Activated CD4-positive, alpha-beta T cell treated with anti-CD3 and anti-CD28 coated beads, Interleukin-10, Interleukin-2, amounts not matched to agents 100 ng/mL and 50 ng/mL, durations not matched to agents 16 hours and 8 hours (primary cell): ENCODE results near the gene PKDREJ.

ENCODE experiments used
- DNase-seq: peaks from one replicate; pipeline ENCODE4 v3.0.0-alpha.2; 2020

The PKDREJ gene

GRCh38 chr22:46289244-46289891 is 26.2 kb upstream of the PKDREJ start:
- DNase-seq = no peak

GRCh38 chr22:46288846-46289243 is 25.7 kb upstream of the PKDREJ start:
- no peak for DNase-seq

GRCh38 chr22:46287873-46288751 is 25.0 kb upstream of the PKDREJ start:
- DNase-seq = peak; percentile 74

- DNase-seq = no peak
These were observed 24.1 kb upstream of the PKDREJ start for GRCh38 chr22:46286941-46287872.

GRCh38 chr22:46286006-46286405 is 22.9 kb upstream of the PKDREJ start:
- no peak for DNase-seq

GRCh38 chr22:46281866-46282678 is 18.9 kb upstream of the PKDREJ start:
- no peak for DNase-seq

- no peak for DNase-seq
These were observed 18.0 kb upstream of the PKDREJ start for GRCh38 chr22:46280999-46281623.

- DNase-seq = no peak
These were observed 17.1 kb upstream of the PKDREJ start for GRCh38 chr22:46280063-46280817.

- DNase-seq = no peak
These were observed 15.8 kb upstream of the PKDREJ start for GRCh38 chr22:46278656-46279645.

GRCh38 chr22:46276563-46276962 is 13.4 kb upstream of the PKDREJ start:
- no peak for DNase-seq

GRCh38 chr22:46275455-46276122 is 12.4 kb upstream of the PKDREJ start:
- DNase-seq = no peak

- no peak for DNase-seq
These were observed 11.2 kb upstream of the PKDREJ start for GRCh38 chr22:46274381-46274780.

GRCh38 chr22:46273432-46274148 is 10.4 kb upstream of the PKDREJ start:
- no peak for DNase-seq

GRCh38 chr22:46272762-46273431 is 9.8 kb upstream of the PKDREJ start:
- no peak for DNase-seq

- DNase-seq = no peak
These were observed 9.1 kb upstream of the PKDREJ start for GRCh38 chr22:46272196-46272595.

- no peak for DNase-seq
These were observed 6.4 kb upstream of the PKDREJ start for GRCh38 chr22:46269564-46269963.

GRCh38 chr22:46267431-46268279 is 4.5 kb upstream of the PKDREJ start, which contains the start of gene TTC38:
TSS of gene TTC38 (plus strand) at chr22:46268008. CDS start at chr22:46268040, 32 bp downstream.
- DNase-seq = peak; percentile 65
